AG08396 (cell line): Measurements from ENCODE around the gene TRIM66.
"Not testable (repeated sequence)": the region's sequence is repeated elsewhere in the genome, so short reads cannot be mapped to it uniquely, and the experiment has no call there.

Experiments used
- DNase-seq: peaks from one replicate; pipeline ENCODE4 v3.0.0; 2012; ENCODE audit warnings: low spot score, mixed read lengths

Gene TRIM66

GRCh38 chr11:8690374-8691342, 8.2 kb upstream of the TRIM66 start:
- no peak for DNase-seq

- DNase-seq: no peak
Measured at GRCh38 chr11:8689726-8690255, 7.3 kb upstream of the TRIM66 start.

GRCh38 chr11:8688414-8689362, 6.2 kb upstream of the TRIM66 start:
- DNase-seq: peak; percentile 94

GRCh38 chr11:8686325-8686724, 3.9 kb upstream of the TRIM66 start:
- DNase-seq: no peak

GRCh38 chr11:8685820-8686219, 3.4 kb upstream of the TRIM66 start:
- no peak for DNase-seq

GRCh38 chr11:8685306-8685705, 2.8 kb upstream of the TRIM66 start:
- DNase-seq: no peak

GRCh38 chr11:8684600-8685290, 2.3 kb upstream of the TRIM66 start:
- no peak for DNase-seq

- no peak for DNase-seq
Measured at GRCh38 chr11:8683115-8683807, 796 bp upstream of the TRIM66 start.

GRCh38 chr11:8681837-8682302, 595 bp downstream of the TRIM66 start:
- no peak for DNase-seq

- no peak for DNase-seq
Measured at GRCh38 chr11:8679006-8679405, 3.5 kb downstream of the TRIM66 start.

GRCh38 chr11:8676458-8676857, 6.0 kb downstream of the TRIM66 start:
- no peak for DNase-seq

GRCh38 chr11:8674859-8675258, 7.6 kb downstream of the TRIM66 start:
- no peak for DNase-seq

GRCh38 chr11:8672346-8672745, 10.1 kb downstream of the TRIM66 start:
- DNase-seq: no peak

GRCh38 chr11:8671651-8672062, 10.8 kb downstream of the TRIM66 start:
- peak; percentile 38 for DNase-seq

GRCh38 chr11:8671193-8671612, 11.3 kb downstream of the TRIM66 start:
- peak; percentile 81 for DNase-seq

GRCh38 chr11:8670081-8670480, 12.4 kb downstream of the TRIM66 start:
- not testable (repeated sequence) for DNase-seq

GRCh38 chr11:8665222-8665621, 17.2 kb downstream of the TRIM66 start:
- DNase-seq: no peak

GRCh38 chr11:8661001-8661795, 21.3 kb downstream of the TRIM66 start:
- no peak for DNase-seq

- no peak for DNase-seq
Measured at GRCh38 chr11:8658321-8659057, 24.0 kb downstream of the TRIM66 start.
